ENCODE data around the gene MECP2.

Gene MECP2

DNA sequence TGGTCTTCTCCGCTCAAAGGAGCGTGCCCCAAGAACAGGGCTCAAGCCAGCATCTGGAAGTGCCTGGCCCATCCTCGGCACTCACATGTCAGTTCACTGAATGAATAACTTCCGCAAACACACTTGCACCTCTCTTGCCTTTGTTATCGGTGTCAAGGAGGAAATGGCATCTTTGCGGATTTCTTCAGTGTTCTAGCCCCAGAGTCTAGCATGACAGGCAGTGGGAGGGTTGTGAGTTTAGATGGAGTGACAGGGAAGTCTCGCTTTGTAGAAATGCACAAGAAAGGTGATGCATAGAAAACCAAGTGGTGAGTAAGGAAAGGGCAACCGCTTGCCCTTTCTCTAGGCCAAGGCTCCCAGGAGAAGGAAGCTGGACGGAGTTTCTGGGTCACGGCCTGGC lies 17.6 kb upstream of the MECP2 start:
- no peak for FAIRE-seq

GRCh38 chrX:154114652-154115051 lies 17.1 kb upstream of the MECP2 start:
- no peak for FAIRE-seq

DNA sequence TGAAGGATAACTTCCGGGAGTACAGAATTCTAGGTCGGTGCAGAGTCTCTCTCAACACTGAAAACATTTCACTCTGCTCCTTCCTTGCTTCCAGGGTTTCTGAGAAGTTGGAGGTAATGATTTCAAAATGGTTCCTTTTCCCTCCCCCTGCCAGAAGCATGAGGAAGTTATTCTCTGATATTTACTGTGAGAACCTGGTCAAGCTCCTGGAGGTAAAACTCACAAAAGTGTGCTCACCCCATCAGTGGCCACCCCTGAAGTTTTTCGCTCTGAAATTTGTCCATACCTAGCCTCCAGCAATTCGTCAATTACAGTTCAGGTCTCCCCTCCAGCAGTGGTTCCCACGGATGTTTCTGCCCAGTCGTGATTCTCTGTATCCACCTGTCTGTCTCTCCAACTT lies 16.2 kb upstream of the MECP2 start:
- no peak for FAIRE-seq

DNA sequence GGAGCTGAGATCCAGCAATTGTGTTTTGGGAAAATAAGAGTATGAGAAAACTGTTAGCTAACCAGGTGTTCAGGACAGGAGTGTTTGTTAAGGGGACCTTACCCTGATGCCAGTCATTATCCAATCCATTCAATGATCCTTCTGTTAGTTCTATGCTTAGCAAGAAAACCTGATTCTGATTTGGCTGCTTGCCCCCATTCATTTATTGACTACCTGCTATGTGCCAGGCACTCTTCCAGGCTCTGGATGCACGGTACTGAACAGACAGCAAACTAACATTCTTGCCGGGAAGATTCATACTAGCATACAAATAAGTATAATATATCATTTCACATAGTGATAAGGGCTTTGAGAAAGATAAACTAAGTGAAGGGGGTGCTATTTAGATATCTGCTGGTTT lies 1.0 kb upstream of the MECP2 start:
- FAIRE-seq = no peak

GRCh38 chrX:154097003-154097588 lies 421 bp downstream of the MECP2 start:
- FAIRE-seq = no peak

DNA sequence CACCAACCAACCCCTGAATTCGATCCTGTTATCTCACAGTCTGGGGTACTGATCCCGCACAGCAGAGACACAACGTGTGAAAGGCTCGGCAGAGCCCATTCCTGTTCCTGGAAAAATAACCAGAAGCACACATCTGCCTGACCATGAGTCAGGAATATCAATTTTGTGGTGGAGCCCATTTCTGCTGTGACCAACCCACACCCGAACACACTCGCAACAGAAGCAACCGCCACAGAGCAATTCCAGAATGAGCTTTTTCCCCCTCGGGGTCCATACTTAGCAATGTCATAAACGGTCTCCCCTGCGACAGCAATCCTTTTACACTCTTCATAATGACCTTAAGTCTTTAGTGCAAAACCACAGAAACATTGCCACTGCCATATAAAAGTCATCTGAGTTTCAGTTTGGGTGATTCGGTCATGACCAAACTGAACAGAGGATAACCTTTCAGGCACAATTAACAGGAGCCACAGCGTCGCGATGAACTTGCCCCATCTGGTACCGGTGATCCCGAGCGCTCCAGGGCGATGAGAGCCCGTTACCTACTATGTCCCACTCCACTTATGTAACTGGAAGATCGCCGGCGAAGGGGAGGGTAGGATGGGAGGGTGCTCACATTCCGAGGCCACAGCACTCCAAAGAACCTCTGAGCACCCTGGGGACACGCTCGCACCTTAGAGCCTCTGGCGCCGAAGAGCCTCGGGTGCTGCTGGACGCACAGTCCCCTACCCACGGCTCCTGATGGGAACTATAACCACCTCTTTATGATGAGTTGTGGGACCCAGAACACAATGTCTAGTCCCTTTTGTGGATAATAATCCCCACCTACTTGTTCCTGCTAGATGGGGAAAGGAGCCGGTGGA lies 1.1 kb downstream of the MECP2 start:
- FAIRE-seq = no peak

GRCh38 chrX:154094833-154095232 lies 2.7 kb downstream of the MECP2 start:
- FAIRE-seq = no peak

DNA sequence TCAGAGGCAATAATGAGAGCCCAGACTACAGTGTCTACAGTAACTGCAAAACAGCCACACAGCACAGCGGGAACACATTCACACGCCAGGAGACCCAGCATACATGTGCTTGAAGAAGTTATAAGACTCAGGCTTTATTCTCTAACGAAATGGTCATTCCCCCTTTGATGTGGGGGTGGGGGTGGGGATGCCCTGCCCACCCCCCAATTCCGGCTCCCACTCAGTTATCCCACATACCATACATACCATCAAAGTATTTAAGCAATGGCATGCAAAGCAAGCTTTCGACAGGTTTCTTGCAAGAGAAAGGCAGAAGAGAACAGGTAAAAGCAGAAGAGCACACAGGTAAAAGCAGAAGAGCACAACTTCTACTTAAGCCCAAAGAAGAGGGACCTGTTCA lies 3.6 kb downstream of the MECP2 start:
- FAIRE-seq = no peak

DNA sequence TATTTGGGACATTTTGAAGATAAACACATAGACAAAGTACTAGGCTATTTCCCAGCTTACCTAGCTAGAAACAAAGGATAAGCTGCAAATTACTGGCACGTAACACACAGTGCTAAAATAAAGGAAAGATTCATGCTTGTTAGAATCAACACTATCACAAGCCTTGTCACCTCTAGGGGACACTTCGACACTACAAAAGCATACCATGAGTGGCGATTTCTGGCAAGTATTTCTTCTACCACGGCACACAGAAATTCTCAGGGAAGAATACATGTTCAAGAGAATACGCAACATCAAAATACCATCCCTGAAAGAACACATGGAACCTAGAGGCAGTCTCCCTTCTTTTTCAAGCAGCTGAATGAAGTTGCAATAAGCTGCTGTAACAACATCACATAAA lies 5.1 kb downstream of the MECP2 start:
- FAIRE-seq = no peak

DNA sequence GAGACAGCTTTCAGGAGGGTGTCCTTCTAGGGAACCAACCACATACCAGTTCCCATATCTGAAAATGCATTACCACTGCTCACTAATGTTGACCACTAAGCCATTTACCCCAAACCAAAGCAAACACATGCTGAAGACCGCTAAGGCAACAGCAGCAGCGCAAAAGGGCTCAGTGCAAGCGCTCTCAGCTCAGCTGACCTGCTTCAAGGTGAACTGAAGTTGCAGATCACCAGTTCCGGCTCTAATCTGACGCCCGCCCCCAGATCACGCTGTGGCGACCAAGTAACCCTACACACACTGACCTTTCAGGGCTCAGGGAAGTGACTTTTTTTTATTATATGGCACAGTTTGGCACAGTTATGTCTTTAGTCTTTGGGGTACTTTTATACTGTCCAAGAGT lies 5.8 kb downstream of the MECP2 start:
- no peak for FAIRE-seq

DNA sequence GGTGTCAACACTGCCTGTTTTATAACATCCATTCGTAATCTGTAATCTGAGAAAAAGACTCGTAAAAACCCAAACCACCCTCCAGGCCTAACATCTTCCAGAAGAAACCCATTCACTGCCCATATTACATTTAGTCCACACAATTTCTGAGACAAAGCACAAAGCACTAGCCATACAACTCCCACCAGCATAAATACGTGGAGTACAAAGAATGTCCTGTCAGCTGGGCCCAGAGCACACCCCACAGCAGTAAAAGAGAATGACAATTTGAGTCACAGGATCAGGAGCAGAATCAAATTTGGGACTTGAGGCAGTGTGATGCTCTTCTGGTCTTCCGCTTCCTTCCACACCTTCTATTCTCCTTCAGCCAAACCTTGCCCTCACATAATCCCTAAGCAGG lies 6.8 kb downstream of the MECP2 start:
- no peak for FAIRE-seq

DNA sequence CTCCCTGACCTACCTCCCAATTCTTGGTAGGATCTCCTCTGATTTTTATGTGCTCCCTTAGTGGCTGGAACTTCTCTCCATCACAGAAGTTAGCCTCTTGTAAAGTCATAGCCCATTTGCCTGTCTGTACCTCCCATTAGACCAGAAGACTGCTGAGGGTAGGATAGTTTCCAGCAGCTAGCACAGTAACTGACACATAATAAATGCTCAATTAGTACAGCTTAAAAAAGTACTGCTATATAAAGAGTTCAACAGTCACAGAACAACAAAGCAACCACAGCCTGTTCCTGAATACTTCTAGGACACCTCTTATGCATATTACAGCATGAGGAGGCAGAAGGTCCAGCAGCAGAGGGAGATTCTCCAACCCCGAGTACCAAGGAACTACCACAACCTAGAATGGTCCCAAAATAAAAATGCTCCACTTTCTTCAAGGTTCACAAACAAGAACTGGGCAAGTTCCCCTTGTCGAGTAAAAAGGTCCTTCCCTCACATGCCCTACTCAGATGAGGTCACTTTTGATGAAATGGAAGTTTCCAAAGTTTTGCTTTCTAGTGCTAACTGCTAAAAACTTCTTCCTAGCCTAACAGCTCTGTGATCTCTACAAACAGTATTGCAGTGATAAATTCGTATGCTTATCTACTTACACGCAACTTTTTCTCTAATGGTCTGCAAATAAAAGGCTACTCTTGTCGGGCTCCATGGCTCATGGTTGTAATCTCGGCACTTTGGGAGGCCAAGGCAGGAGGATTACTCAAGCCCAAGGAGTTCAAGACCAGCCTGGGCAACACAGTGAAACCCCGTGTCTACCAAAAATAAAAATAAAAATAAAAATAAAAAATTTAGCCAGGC lies 12.8 kb downstream of the MECP2 start:
- no peak for FAIRE-seq

GRCh38 chrX:154083126-154083517 lies 14.4 kb downstream of the MECP2 start:
- no peak for FAIRE-seq

GRCh38 chrX:154082396-154083125 lies 15.0 kb downstream of the MECP2 start:
- FAIRE-seq = no peak

- no peak for FAIRE-seq
Measured at GRCh38 chrX:154077101-154077500, 20.4 kb downstream of the MECP2 start.

DNA sequence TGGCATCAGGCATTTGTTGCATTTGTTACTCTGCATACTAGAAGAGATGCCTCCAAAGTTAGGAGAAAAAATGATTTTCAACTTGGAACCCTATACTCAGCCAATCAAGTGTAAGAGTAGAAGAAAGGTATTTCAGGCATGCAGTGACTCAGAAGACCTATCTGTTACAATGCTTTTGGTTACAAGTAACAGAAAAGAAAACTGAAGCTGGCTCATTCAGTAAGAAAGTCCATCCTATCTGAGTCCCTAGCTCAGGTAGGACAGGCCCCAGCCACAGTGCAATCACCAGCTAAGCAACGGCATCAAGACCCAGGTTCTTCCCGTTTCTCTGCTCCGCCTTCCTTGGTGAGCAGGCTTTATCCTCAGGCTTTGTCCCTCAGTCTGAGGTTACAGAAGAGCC lies 23.3 kb downstream of the MECP2 start:
- no peak for FAIRE-seq

DNA sequence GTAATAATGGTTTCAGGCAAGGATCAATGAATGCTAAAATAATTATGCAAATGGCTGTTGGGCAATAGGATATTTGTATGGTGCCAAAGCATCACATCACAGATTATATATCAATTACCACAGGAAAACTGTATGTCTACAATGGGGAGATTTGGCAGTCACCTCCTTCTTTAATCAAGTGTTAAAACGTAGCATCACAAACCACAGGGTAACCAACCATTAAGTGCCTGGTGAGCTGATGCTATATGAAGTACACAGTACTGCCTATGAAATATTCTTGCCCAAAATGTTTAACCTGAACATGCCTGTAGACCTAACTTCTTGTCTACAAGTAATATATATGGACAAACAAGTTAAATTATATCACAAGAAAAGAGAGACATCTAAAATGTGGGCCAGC lies 25.3 kb downstream of the MECP2 start:
- no peak for FAIRE-seq

DNA sequence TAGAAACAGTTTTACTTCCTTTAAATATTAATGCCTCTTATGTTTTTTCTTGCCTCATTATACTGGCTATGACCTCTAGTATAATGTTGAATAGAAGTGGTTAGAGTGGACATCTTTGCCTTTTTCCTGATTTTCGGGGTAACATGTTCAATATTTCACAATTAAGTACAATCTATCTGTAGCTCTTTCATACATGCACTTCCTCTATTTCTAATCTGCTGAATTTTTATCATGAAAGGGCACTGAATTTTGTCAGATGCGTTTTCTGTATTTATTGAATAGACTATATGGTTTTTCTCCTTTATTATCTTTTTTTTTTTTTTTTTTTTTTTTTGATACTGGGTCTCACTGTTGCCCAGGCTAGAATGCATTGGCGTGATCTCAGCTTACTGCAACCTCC lies 29.0 kb downstream of the MECP2 start:
- no peak for FAIRE-seq

- no peak for FAIRE-seq
Measured at GRCh38 chrX:154064637-154065435, 32.7 kb downstream of the MECP2 start.

GRCh38 chrX:154063234-154063633 lies 34.3 kb downstream of the MECP2 start:
- FAIRE-seq = no peak

DNA sequence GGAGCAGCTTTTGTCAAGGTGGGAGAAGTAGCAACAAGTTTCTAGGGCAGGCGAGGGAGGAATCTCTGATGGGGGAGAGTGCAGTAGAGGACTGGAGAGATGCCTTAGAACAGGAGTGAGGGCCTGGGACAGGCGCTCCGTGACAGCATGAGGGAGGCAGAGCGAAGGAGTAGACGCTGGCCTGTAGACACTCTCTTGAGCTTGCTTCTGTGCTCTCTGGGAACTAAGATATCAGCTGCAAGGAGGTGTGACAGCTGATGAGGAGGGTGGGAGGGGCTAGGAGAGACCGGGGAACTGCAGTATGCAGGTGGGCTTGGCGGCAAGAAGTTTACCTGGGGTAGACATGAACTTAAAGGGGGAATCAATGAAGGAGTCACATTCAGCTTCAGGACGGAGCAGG lies 35.7 kb downstream of the MECP2 start:
- no peak for FAIRE-seq

DNA sequence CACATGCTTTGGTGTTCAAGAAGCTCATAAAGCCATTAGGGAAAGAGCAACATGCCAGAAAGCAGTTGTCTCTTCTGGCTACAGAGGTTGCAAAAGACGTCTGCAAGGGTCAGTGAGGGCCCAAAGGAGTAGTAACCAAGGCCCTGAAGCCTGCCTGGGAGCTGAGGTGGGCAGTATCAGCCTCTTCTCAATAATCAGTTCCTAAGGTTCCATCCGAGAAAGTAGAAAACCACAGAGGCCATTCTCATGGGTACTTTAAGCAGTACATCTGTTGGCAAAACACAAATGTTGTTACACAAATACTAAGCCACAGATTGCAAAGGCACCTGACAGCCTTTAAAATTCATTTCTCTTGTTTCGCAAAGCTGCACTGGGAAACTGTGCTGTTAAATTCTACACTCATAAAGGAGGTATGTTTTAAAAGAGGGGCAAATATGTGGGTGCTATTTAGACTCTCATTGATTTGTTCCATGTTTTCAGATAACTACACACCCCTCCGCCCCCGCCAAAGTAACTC lies 37.7 kb downstream of the MECP2 start:
- FAIRE-seq = no peak

All from colon (tissue), 2 donors.